Neuron (in vitro differentiated cells): ENCODE measurements around the gene IFRD1.

Source experiments
- H2AFZ ChIP-seq: one replicate; pipeline ENCODE4 v1.6.1; 2013; ENCODE audit warnings: low read depth, mild to moderate bottlenecking, inconsistent platforms, low read length, moderate library complexity
- H3K27me3 ChIP-seq: one replicate; pipeline ENCODE4 v1.6.1; 2013; ENCODE audit warnings: low read length; ENCODE audit not compliant: insufficient read depth
- H3K36me3 ChIP-seq: one replicate; pipeline ENCODE4 v1.6.1; 2013; ENCODE audit warnings: low read length; ENCODE audit not compliant: insufficient read depth
- H3K4me1 ChIP-seq: one replicate; pipeline ENCODE4 v1.6.1; 2013; ENCODE audit warnings: low read length; ENCODE audit not compliant: insufficient read depth
- H3K4me3 ChIP-seq: 2 replicates; pipeline ENCODE4 v1.5.1; 2013; ENCODE audit warnings: mild to moderate bottlenecking, low read length, moderate library complexity
- H3K9me3 ChIP-seq: one replicate; pipeline ENCODE4 v1.6.1; 2013; ENCODE audit warnings: low read length

Gene IFRD1

DNA sequence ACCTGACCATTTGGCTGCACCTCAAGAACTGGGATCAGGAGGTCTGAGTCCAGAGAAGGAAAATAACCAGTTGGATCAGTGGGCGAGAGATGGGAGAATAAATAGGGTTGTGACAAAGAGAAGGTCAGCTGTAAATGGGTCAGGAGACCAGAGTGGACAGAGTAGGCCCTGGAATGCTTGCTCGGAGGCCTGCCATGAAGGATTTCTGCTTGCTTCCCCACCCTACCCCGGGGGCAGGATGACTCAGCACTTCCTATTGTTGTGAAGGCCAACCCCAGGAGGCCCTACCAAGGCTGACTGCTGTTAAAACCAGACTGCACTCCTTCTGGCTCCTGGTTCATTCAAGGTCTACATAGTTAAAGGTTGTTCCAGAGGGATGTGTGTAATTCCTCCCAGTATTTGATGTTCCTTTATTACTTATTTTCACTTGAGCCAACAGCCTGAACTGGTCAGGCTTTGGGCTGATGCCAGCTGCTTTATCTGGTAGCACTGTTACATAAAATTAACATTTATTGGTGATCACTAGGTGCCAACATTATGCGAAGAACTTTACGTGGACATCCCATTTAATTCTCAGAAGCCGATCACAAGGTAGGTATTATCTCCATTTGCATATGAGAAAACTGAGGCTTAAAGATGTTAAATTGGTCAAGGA lies 27.3 kb upstream of the IFRD1 start:
- H3K4me3 ChIP-seq: no peak overlapping the region
- H3K36me3 ChIP-seq: no peaks in the 10 kb centered on the region
- H2AFZ ChIP-seq: peak overlapping the region; percentile 6
- H3K4me1 ChIP-seq: peaks cover 34% of the 10 kb centered on the region
- no peaks in the 10 kb centered on the region for H3K9me3 ChIP-seq
- no peaks in the 10 kb centered on the region for H3K27me3 ChIP-seq

DNA sequence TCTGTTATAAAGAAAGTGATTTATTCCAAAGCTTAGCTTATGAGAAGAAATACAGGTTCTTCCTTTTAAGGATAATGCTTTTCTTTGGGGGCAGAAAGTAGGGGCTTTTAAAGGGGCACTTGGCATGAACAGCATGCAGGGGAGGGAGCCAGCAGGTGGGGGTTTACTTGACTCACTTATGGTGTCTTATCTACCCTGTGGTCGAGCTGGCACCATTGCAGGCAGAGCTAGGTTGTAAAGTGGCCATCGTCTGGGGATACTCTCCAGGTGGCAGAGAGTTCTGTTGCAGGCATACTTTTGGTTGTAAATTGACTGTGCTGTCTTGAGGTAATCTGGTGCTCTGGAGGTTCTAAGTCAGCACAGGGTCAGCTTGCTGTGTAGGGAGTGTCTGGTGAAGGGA lies 26.3 kb upstream of the IFRD1 start:
- Histone ChIP-seq H2AFZ (no peak overlapping the region), H3K4me1 (peaks cover 34% of the 10 kb centered on the region), H3K36me3 (no peaks in the 10 kb centered on the region), H3K27me3 (no peaks in the 10 kb centered on the region), H3K9me3 (no peaks in the 10 kb centered on the region), H3K4me3 (no peak overlapping the region)

DNA sequence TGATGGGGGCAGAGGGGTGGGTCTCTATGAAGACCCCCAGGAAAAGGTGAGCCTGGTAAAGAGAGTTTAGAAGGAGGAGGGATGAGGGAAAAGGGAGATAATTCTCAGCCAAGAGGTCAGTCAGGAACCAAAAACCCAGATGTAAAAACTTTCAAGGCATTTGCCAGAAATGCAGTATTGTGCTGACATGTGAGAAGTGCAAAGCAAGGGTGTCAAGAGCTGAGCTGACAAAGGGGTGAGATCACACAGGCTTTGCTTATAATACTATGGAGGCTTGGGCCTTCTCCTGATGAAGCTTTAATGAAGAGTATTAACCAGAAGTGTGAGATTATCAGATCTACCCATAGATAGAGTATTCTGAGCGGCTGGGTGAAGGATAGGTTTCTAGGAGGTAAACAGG lies 22.3 kb upstream of the IFRD1 start:
- H3K4me3 ChIP-seq: no peak overlapping the region
- peaks cover 5% of the 10 kb centered on the region for H3K4me1 ChIP-seq
- no peak overlapping the region for H2AFZ ChIP-seq
- no peaks in the 10 kb centered on the region for H3K9me3 ChIP-seq
- no peaks in the 10 kb centered on the region for H3K36me3 ChIP-seq
- no peaks in the 10 kb centered on the region for H3K27me3 ChIP-seq

DNA sequence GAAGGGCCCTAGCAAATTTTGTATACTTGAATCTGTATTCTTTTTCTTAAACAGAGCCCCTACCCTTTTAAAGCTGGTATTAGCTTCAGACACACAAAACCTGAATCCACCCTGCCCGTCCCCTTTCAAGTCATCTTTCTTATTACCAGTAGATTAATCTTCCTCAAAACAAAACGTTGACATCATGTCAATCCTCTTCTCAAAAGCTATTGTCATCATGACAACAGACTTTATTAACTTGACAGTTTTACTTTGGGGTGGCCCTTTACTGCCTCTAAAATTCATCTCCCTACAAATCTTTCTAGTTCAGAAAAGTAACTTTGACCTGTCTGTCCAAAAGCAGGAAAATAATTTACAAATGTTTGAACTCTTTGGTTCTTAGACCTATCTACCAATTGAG lies 21.5 kb upstream of the IFRD1 start:
- H3K36me3 ChIP-seq: no peaks in the 10 kb centered on the region
- no peak overlapping the region for H2AFZ ChIP-seq
- H3K4me1 ChIP-seq: no peaks in the 10 kb centered on the region
- no peak overlapping the region for H3K4me3 ChIP-seq
- H3K9me3 ChIP-seq: peaks cover 2% of the 10 kb centered on the region
- no peaks in the 10 kb centered on the region for H3K27me3 ChIP-seq

DNA sequence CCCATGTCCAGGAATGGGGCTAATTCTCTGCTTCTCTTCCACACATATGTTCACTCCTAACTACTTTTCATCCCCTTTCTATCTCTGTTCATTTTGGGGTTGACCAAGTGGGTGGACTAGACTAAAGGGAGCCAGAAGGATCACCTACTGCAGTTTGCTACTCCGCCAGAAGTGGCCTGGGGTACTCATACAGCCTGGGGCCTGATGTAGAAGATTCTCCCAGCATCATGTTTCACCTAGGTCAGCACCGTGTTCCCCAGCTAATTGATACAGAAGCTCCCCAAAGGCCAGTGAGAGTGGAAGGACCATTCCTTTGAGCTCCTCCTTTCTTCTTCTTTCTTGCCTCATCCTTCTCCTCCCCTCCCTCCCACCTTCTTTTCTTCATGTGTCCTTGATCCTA lies 19.6 kb upstream of the IFRD1 start:
- H3K4me1 ChIP-seq: peaks cover 11% of the 10 kb centered on the region
- peaks cover 2% of the 10 kb centered on the region for H3K9me3 ChIP-seq
- no peaks in the 10 kb centered on the region for H3K36me3 ChIP-seq
- no peaks in the 10 kb centered on the region for H3K27me3 ChIP-seq
- no peak overlapping the region for H3K4me3 ChIP-seq
- no peak overlapping the region for H2AFZ ChIP-seq

DNA sequence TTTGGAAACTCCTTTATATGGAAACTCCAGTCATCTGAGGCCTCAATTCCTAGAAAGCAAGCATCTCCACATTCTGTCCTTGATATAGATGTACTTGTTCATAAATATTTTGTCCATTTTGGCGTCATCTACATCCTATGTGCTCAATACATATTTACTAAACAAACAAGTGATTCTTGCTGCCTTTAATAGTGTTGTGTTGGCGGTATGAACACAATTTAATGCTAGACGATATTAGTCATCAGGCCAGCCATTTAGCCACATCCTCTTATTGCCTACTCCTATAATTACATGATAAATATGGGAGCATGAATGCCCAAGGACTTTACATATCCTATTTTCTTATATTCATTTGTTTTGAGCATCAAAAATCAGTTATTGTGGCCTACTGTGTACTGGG lies 18.5 kb upstream of the IFRD1 start:
- H3K9me3 ChIP-seq: peaks cover 2% of the 10 kb centered on the region
- H3K4me3 ChIP-seq: no peak overlapping the region
- H3K4me1 ChIP-seq: peaks cover 11% of the 10 kb centered on the region
- no peaks in the 10 kb centered on the region for H3K27me3 ChIP-seq
- H3K36me3 ChIP-seq: no peaks in the 10 kb centered on the region
- H2AFZ ChIP-seq: no peak overlapping the region

DNA sequence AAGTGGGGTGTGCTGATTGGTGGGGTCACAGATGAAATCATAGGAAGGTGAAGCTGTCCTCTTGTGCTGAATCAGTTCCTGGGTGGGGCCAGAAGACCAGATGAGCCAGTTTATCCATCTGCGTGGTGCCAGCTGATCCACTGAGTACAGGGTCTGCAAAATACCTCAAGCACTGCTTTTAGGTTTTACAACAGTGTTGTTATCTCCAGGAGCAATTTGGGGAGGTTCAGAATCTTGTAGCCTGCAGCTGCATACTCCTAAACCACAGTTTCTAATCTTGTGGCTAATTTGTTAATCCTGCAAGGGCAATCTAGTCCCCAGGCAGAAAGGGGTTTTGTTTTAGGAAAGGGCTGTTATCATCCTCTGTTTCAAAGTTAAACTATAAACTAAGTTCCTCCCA lies 17.0 kb upstream of the IFRD1 start:
- H3K4me1 ChIP-seq: peaks cover 11% of the 10 kb centered on the region
- no peak overlapping the region for H3K4me3 ChIP-seq
- H3K36me3 ChIP-seq: no peaks in the 10 kb centered on the region
- H3K9me3 ChIP-seq: peaks cover 2% of the 10 kb centered on the region
- no peaks in the 10 kb centered on the region for H3K27me3 ChIP-seq
- no peak overlapping the region for H2AFZ ChIP-seq

DNA sequence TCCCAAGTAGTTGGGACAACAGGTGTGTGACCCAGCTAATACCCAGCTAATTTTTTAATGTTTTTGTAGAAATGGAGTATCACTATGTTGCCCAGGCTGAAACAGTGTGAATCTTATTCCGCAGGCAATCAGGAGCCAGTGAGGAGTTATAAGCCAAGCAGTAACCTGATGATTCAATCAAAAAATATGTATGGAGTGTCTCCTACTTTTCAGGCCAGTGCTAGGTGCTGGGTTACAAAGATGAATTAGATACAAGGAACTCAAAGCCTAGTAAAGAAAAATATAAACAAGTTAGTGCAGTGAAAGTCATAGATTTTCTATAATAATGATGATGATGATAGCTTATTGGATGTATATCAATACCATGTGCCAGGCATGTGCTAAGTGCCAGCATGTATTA lies 13.2 kb upstream of the IFRD1 start:
- no peaks in the 10 kb centered on the region for H3K27me3 ChIP-seq
- H3K4me1 ChIP-seq: peaks cover 13% of the 10 kb centered on the region
- H2AFZ ChIP-seq: no peak overlapping the region
- H3K4me3 ChIP-seq: no peak overlapping the region
- peaks cover 2% of the 10 kb centered on the region for H3K9me3 ChIP-seq
- no peaks in the 10 kb centered on the region for H3K36me3 ChIP-seq

DNA sequence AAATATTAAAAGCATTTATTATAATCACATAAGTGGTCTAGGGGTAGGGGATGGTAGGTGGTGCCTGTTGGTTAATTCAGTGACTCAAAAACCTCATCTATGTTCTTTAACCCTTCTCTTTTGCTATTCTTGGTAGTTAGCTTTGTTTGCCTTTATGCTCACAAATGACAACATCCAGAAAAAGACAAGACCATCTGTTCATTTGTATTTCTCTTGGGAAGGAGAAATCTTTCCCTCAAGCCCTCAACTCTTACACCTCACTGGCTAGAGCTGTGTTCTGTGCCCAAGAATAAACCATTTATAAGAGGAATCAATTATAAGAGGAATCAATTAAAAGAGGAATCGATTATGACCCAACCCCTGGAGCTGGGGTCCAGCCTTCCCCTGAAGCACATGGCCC lies 10.8 kb upstream of the IFRD1 start:
- no peaks in the 10 kb centered on the region for H3K9me3 ChIP-seq
- H2AFZ ChIP-seq: no peak overlapping the region
- no peaks in the 10 kb centered on the region for H3K27me3 ChIP-seq
- H3K36me3 ChIP-seq: no peaks in the 10 kb centered on the region
- no peak overlapping the region for H3K4me3 ChIP-seq
- H3K4me1 ChIP-seq: peaks cover 13% of the 10 kb centered on the region

DNA sequence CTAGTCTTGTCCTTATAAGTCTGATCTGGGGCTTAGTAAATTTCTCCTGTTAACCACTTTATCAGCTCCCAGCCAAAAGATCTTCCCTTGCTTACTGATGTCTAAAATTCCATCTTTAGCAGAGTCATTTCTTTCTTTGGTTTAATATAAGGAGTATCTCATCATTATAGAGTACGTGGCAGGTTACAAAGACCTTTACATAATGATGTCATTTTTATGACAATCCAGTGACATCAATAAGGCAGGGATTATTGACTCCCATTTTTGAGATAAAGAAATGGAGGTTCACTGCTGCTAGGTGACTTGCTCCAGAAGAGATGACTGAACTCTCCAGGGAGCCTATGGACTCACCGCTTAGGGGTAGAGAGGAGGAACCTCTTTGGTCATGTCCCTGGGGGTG lies 8.1 kb upstream of the IFRD1 start:
- H3K36me3 ChIP-seq: no peaks in the 10 kb centered on the region
- H3K9me3 ChIP-seq: no peaks in the 10 kb centered on the region
- H3K4me1 ChIP-seq: peaks cover 2% of the 10 kb centered on the region

DNA sequence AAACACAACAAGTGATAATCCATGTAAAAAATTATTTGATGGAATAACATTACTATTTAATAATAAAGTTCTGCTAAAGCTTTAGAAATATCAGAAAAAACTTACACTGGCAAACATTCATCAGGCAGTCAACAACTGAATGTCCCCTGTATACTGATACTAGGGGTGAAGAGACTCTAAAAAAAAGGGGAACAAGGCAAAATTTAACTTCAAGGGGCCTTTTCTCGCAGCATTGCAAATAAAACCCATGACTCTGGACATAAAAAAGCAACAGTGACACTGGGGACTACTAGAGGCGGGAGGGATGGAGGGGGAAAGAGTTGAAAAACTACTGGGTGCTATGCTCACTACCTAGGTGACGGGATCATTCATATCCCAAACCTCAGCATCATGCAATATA lies 5.8 kb upstream of the IFRD1 start:
- no peaks in the 10 kb centered on the region for H3K36me3 ChIP-seq
- H3K4me3 ChIP-seq: no peak overlapping the region
- H3K27me3 ChIP-seq: no peaks in the 10 kb centered on the region
- H3K4me1 ChIP-seq: peaks cover 6% of the 10 kb centered on the region
- no peak overlapping the region for H2AFZ ChIP-seq
- H3K9me3 ChIP-seq: no peaks in the 10 kb centered on the region

More for the DNA sequence above, 8.1 kb upstream of the IFRD1 start:
- Histone ChIP-seq H3K27me3 (no peaks in the 10 kb centered on the region), H2AFZ (no peak overlapping the region), H3K4me3 (no peak overlapping the region)

DNA sequence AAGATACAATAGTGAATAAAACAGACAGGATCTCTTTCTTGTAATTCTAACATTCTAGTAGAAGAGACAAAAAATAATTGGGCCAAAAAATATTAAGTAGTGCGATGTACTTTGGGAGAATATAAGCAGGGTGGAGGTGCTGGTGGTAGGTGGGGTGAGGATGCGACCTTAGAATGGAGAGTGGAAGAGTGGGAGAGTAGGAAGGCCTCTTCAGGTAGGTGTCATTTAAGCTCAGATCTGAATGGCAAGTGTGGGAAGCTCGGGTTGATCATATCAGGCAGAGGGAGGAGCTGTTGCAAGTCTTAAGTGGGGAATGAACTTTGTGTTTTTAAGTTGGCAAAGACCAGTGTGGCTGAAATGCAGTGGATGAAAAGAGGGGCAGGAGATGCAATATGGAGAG lies 3.8 kb upstream of the IFRD1 start:
- Histone ChIP-seq H3K4me1 (peaks cover 8% of the 10 kb centered on the region), H2AFZ (no peak overlapping the region), H3K9me3 (no peaks in the 10 kb centered on the region), H3K36me3 (no peaks in the 10 kb centered on the region), H3K4me3 (no peak overlapping the region), H3K27me3 (no peaks in the 10 kb centered on the region)

DNA sequence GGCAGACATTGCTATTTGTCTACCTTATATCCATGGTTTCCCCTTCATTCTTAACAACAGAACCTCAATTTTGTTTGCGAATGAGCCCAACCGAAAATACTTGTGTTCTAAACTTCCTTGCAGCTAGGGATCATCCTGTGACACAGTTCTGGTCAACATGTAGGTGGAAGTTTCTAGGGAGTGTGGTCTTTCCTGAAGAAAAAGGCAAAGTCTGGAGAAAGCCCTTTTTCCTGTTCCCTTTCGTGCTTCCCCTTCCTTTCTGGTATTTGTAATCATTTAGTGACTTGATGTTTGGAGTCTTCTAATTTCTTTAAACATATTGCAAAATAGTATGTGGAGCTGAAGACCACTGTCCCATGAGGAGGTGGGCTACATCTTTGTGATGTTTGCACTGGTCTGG lies 2.9 kb upstream of the IFRD1 start:
- no peaks in the 10 kb centered on the region for H3K9me3 ChIP-seq
- H3K36me3 ChIP-seq: no peaks in the 10 kb centered on the region
- no peak overlapping the region for H3K4me3 ChIP-seq
- no peaks in the 10 kb centered on the region for H3K27me3 ChIP-seq
- no peak overlapping the region for H2AFZ ChIP-seq
- peaks cover 9% of the 10 kb centered on the region for H3K4me1 ChIP-seq

DNA sequence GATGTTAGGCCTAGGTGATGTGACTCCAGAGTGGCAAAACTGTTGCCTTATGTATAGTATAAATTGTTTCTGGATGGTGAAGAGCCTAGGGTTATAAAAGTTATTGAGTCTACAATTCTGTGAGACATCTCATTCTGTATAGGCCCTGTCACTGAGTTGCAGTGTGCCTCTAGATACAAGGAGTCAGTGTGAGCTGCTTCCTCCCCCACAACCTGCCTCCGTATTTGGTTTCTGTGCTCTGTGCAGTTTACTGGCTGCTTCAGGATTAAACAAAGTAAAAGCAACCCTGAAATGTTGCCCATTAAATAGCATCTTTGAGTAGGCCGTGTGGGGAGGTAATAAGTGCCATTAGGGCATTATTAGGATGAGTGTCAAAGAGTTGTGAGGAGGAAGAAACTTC lies 1.9 kb upstream of the IFRD1 start:
- H3K4me3 ChIP-seq: no peak overlapping the region
- no peaks in the 10 kb centered on the region for H3K9me3 ChIP-seq
- no peaks in the 10 kb centered on the region for H3K27me3 ChIP-seq
- H3K4me1 ChIP-seq: peaks cover 19% of the 10 kb centered on the region
- H2AFZ ChIP-seq: no peak overlapping the region
- no peaks in the 10 kb centered on the region for H3K36me3 ChIP-seq
